GM12873 (cell line): ENCODE data around the gene SRRM4.

Experiments used
- CTCF ChIP-seq: IDR thresholded peaks from 2 replicates; pipeline ENCODE4 v1.5.1; 2012; ENCODE audit warnings: low read depth, mild to moderate bottlenecking, moderate library complexity, low read length, control low read depth; ENCODE audit not compliant: insufficient read depth; ENCODE audit errors: missing control alignments

Gene SRRM4

GRCh38 chr12:119175081-119175480 is 193.7 kb downstream of the SRRM4 start:
- TF ChIP-seq CTCF = no peak

DNA sequence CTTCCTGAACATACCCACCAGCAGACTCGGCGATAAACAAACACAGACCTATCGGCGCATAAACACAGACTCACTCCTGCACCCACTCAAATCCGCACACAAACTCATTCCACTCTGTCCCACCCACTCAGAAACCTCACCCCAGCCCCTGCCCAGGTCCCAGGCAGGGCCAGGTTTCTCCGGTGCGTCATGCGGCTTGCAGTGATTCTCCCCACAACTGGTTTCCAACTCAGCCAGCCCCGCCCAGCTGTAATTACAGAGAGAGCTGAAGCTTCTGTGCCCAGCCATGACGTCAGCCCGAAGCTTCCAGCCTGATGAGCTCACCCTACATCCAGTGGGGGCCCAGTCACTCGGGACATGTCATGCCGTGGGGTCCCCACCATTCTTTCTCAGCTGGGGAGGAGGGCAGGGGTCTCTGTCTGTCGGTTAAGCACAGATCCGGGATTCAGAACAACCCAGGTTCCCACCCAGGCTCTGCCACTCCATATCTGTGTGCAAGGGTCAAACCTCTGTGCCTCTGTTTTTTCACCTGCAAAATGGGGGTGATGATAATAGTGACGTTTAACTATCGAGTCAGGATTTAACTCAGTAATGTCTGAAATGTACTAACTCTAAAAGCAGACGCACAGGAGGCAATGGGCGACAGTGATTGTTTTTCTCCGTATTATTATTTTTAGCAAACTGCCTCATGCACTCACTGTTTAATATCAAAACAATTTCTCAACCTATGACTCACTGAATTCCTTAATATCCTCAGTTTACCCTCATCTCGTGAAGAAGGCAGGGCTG is 195.1 kb downstream of the SRRM4 start:
- no peak for TF ChIP-seq CTCF

DNA sequence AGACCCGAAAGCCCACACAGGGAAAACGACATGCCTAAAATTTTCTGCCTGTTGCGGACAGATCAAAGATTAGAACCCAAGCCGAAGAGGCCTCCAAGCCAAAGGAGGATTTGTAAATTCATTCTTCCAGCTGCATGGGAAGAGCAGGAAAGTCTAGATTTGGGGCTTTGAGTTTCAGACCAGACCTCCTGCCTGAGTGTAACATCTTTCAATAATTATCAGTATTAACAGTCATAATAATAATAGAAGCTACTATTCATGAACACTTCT is 195.7 kb downstream of the SRRM4 start:
- TF ChIP-seq CTCF = no peak

- TF ChIP-seq CTCF = no peak
These were observed 196.5 kb downstream of the SRRM4 start for GRCh38 chr12:119177724-119178380.

DNA sequence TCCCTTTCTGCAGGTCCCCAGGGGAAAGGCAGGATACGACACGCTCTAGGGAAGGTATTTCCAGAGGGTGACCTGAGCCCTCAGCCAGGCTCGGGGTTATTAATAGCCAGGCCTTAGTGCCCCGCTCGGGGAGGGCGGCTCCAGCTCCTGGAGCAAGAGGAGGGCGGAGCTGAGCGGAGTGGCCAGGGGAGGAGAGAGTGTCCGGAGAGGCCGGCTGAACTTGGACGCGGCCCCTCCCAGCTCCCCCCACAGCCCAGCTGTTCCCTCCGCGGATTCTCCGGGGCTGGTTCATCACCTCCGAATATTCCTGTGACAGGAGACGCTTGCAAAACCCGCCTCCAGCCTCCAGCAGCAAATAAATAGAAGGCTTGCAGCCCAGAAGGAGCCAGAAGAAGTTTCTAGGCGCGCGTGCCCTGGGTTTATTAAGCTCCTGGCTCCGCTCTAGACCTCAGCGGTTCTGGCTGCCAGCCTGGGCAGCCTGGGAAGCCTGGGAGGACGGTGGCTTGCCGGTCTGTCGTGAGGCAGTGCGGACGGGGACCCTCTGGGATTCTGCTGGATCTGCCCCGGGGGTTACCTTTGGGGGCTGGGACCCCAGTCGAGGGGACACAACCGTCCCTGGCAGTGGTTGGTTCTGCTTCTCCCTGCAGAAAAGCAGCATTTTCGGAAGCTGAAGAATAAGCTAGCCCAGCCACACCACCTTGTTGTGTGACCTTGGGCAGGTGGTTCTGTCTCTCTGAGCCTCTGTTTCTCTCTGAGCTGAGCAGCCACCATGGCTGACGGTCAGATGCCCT is 197.4 kb downstream of the SRRM4 start, which contains the start of gene HSPB8:
Gene HSPB8 (plus strand): TSS at position 388 of the 791 bp plus-strand sequence. CDS start 382 bp downstream, at position 770.
- no peak for TF ChIP-seq CTCF

DNA sequence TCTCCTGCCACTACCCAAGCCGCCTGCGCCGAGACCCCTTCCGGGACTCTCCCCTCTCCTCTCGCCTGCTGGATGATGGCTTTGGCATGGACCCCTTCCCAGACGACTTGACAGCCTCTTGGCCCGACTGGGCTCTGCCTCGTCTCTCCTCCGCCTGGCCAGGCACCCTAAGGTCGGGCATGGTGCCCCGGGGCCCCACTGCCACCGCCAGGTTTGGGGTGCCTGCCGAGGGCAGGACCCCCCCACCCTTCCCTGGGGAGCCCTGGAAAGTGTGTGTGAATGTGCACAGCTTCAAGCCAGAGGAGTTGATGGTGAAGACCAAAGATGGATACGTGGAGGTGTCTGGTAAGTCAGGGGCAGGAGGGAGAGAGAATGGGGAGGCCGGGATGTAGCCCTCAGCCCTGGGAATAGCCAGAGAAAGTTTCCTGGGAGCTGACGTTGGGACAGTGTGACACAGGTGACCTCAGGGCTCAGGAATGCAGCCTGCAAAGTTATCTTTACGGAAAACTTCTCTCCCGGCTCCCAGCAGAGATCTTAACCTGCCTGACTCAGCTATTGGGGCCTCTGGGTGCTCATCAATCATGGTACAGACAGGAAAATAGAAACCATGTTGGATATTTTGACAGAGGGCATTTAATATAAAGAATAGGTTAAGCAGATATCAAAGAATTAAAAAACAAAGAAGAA is 198.1 kb downstream of the SRRM4 start:
- TF ChIP-seq CTCF = no peak
